ENCODE results near the gene FAT1. TPM values are rescaled to one million over a fixed set of nuclear protein-coding genes. Genes with fewer than 3 reads are reported as not detected.
"Not testable (repeated sequence)": the region's sequence is repeated elsewhere in the genome, so short reads cannot be mapped to it uniquely, and the experiment has no call there.

Gene FAT1
- total RNA-seq, 1 experiment from 2014 or later: 172 TPM

- TF ChIP-seq, protein P1, sequence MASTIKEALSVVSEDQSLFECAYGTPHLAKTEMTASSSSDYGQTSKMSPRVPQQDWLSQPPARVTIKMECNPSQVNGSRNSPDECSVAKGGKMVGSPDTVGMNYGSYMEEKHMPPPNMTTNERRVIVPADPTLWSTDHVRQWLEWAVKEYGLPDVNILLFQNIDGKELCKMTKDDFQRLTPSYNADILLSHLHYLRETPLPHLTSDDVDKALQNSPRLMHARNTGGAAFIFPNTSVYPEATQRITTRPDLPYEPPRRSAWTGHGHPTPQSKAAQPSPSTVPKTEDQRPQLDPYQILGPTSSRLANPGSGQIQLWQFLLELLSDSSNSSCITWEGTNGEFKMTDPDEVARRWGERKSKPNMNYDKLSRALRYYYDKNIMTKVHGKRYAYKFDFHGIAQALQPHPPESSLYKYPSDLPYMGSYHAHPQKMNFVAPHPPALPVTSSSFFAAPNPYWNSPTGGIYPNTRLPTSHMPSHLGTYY (CRISPR knock-in tag; IDR thresholded peaks at IDR 0.05): no peak
- TF ChIP-seq KAT7 (CRISPR knock-in tag; IDR thresholded peaks at IDR 0.05; ENCODE audit: borderline replicate concordance): no peak
- TF ChIP-seq FOXK1 (CRISPR knock-in tag; IDR thresholded peaks at IDR 0.05): no peak
- TF ChIP-seq NR2C2 (CRISPR knock-in tag; IDR thresholded peaks at IDR 0.05): no peak
- TF ChIP-seq OVOL2 (CRISPR knock-in tag; IDR thresholded peaks at IDR 0.05; ENCODE audit: borderline replicate concordance): no peak
These were observed 34.2 kb upstream of the FAT1 start (continued) for GRCh38 chr4:186757696-186758355.

DNA sequence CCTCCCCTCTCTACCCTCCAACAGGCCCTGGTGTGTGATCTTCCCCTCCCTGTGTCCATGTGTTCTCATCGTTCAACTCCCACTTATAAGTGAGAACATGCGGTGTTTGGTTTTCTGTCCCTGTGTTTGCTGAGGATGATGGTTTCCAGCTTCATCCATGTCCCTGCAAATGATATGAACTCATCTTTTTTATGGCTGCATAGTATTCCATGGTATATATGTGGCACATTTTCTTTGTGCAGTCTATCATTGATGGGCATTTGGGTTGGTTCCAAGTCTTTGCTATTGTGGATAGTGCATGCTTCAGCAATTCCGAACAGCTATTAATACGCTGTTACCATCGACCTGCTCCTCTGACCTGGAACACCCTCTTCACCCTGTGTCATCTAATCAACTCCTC, 32.9 kb upstream of the FAT1 start:
- DNase-seq (ENCODE audit: low spot score); ATAC-seq; H3K4me3 Mint-ChIP-seq; POLR2A ChIA-PET; H3K27ac Mint-ChIP-seq; CTCF ChIA-PET; H3K27me3 Mint-ChIP-seq (ENCODE audit: low read depth); H3K9me3 Mint-ChIP-seq; H3K4me1 Mint-ChIP-seq; H3K36me3 Mint-ChIP-seq: not testable (repeated sequence)

DNA sequence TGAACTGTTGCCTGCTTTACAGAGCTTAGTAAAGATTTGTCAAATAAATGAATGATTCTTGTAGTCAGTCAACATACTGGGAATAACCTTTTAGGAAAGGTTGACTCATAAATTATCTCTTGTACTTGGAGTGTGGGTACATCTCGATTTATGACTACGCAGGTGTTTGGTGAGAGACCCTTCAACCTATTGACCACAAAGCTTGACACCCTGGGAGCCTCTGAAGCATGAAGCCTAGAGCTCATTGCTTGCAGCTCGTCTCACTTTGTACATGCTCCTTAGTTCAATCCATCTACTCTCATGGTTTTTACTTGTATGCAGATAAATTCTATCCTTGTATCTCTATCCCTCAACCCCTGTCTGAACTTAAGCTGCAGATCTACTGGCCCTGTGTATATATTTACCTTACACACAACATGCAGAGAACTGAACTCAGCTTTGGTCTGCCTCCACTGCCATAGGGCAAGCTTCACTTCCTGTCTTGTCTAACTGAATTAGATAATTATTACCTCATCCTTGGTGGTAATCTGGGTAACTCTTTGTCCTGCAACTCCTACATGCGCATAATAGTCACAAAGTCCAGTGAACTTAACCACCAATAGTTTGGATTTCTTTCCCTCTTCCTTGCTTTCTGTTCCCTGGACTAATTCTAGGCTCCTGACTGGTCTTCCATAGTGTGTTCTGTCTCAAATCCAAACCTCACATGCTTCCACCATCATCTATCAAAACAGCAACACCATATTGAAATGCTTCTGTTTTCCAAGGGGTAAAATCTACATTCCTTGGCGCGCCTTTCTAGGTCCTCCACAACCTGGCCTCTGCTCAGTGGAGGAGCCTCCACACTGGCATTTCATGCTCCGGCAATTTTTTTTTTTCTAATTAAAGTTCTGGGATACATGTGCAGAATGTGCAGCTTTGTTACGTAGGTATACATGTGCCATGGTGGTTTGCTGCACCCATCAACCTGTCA, 32.2 kb upstream of the FAT1 start:
- ChIA-PET CTCF (interaction anchor here (0.6 to 0.8 kb wide), 2 partner anchors 9 to 62 kb away, joined by 3 to 4 read pairs; no protein-coding TSS in a partner anchor), POLR2A (no interaction called here)
- DNase-seq (ENCODE audit: low spot score) (no peak), ATAC-seq (no peak)
- Mint-ChIP-seq H3K4me1 (peaks cover 7% of the 10 kb centered on the region), H3K36me3 (no peaks in the 10 kb centered on the region), H3K27ac (no peak overlapping the region), H3K4me3 (no peak overlapping the region), H3K9me3 (peaks cover 6% of the 10 kb centered on the region; the same call in 1 of the 2 replicates), H3K27me3 (ENCODE audit: low read depth) (no peaks in the 10 kb centered on the region)
- TF ChIP-seq GABPB1 (CRISPR knock-in tag; IDR thresholded peaks at IDR 0.05): peak; percentile 61; the same call in 1 of the 2 replicates
- TF ChIP-seq, protein P2, sequence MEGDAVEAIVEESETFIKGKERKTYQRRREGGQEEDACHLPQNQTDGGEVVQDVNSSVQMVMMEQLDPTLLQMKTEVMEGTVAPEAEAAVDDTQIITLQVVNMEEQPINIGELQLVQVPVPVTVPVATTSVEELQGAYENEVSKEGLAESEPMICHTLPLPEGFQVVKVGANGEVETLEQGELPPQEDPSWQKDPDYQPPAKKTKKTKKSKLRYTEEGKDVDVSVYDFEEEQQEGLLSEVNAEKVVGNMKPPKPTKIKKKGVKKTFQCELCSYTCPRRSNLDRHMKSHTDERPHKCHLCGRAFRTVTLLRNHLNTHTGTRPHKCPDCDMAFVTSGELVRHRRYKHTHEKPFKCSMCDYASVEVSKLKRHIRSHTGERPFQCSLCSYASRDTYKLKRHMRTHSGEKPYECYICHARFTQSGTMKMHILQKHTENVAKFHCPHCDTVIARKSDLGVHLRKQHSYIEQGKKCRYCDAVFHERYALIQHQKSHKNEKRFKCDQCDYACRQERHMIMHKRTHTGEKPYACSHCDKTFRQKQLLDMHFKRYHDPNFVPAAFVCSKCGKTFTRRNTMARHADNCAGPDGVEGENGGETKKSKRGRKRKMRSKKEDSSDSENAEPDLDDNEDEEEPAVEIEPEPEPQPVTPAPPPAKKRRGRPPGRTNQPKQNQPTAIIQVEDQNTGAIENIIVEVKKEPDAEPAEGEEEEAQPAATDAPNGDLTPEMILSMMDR (IDR thresholded peaks at IDR 0.05): no peak

DNA sequence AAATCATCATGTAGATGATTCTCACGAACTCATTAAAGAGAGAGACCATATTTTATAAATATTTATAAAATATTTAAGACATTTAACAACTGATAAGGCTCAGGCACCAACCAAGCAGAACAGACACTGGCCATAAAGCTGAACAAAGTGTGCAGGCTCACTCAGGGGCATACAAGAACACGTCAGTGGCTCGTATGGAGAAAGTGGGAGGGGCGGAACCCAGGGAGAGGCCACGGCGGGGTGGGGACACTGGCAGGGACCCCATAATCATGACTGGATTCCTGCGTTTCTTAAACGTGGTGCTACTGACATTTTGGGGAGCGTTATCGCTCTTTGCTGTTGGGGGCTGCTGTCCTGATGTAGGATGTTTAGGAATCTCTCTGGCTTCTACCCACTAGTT, 31.3 kb upstream of the FAT1 start:
- H3K4me1 Mint-ChIP-seq: 0 out of 2 replicates have a peak, but pooled peaks cover 3% of the 10 kb centered on the region
- DNase-seq (ENCODE audit: low spot score) (no peak), ATAC-seq (no peak)
- no peaks in the 10 kb centered on the region for H3K27me3 Mint-ChIP-seq (ENCODE audit: low read depth)
- H3K36me3 Mint-ChIP-seq: no peaks in the 10 kb centered on the region
- peaks cover 6% of the 10 kb centered on the region; the same call in 1 of the 2 replicates for H3K9me3 Mint-ChIP-seq
- H3K4me3 Mint-ChIP-seq: no peak overlapping the region
- CTCF ChIA-PET: interaction anchor here (0.6 kb wide), 1 partner anchor 63 kb away, joined by 4 read pairs; no protein-coding TSS in a partner anchor
- POLR2A ChIA-PET: no interaction called here
- no peak overlapping the region for H3K27ac Mint-ChIP-seq
- TF ChIP-seq ZNF219 (CRISPR knock-in tag; IDR thresholded peaks at IDR 0.05; ENCODE audit: borderline replicate concordance) (no peak), ZNF121 (CRISPR knock-in tag; IDR thresholded peaks at IDR 0.05) (no peak), EMX1 (CRISPR knock-in tag; IDR thresholded peaks at IDR 0.05) (no peak), JAZF1 (CRISPR knock-in tag; IDR thresholded peaks at IDR 0.05) (no peak), PREB (CRISPR knock-in tag; IDR thresholded peaks at IDR 0.05; ENCODE audit: borderline replicate concordance) (no peak)
- TF ChIP-seq, protein P3, sequence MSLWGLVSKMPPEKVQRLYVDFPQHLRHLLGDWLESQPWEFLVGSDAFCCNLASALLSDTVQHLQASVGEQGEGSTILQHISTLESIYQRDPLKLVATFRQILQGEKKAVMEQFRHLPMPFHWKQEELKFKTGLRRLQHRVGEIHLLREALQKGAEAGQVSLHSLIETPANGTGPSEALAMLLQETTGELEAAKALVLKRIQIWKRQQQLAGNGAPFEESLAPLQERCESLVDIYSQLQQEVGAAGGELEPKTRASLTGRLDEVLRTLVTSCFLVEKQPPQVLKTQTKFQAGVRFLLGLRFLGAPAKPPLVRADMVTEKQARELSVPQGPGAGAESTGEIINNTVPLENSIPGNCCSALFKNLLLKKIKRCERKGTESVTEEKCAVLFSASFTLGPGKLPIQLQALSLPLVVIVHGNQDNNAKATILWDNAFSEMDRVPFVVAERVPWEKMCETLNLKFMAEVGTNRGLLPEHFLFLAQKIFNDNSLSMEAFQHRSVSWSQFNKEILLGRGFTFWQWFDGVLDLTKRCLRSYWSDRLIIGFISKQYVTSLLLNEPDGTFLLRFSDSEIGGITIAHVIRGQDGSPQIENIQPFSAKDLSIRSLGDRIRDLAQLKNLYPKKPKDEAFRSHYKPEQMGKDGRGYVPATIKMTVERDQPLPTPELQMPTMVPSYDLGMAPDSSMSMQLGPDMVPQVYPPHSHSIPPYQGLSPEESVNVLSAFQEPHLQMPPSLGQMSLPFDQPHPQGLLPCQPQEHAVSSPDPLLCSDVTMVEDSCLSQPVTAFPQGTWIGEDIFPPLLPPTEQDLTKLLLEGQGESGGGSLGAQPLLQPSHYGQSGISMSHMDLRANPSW (CRISPR knock-in tag; conservative IDR thresholded peaks at IDR 0.05; ENCODE audit: low read depth): no peak
- TF ChIP-seq, protein P4, sequence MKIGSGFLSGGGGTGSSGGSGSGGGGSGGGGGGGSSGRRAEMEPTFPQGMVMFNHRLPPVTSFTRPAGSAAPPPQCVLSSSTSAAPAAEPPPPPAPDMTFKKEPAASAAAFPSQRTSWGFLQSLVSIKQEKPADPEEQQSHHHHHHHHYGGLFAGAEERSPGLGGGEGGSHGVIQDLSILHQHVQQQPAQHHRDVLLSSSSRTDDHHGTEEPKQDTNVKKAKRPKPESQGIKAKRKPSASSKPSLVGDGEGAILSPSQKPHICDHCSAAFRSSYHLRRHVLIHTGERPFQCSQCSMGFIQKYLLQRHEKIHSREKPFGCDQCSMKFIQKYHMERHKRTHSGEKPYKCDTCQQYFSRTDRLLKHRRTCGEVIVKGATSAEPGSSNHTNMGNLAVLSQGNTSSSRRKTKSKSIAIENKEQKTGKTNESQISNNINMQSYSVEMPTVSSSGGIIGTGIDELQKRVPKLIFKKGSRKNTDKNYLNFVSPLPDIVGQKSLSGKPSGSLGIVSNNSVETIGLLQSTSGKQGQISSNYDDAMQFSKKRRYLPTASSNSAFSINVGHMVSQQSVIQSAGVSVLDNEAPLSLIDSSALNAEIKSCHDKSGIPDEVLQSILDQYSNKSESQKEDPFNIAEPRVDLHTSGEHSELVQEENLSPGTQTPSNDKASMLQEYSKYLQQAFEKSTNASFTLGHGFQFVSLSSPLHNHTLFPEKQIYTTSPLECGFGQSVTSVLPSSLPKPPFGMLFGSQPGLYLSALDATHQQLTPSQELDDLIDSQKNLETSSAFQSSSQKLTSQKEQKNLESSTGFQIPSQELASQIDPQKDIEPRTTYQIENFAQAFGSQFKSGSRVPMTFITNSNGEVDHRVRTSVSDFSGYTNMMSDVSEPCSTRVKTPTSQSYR (CRISPR knock-in tag; IDR thresholded peaks at IDR 0.05): no peak
- TF ChIP-seq, protein P5, sequence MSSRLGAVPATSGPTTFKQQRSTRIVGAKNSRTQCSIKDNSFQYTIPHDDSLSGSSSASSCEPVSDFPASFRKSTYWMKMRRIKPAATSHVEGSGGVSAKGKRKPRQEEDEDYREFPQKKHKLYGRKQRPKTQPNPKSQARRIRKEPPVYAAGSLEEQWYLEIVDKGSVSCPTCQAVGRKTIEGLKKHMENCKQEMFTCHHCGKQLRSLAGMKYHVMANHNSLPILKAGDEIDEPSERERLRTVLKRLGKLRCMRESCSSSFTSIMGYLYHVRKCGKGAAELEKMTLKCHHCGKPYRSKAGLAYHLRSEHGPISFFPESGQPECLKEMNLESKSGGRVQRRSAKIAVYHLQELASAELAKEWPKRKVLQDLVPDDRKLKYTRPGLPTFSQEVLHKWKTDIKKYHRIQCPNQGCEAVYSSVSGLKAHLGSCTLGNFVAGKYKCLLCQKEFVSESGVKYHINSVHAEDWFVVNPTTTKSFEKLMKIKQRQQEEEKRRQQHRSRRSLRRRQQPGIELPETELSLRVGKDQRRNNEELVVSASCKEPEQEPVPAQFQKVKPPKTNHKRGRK (CRISPR knock-in tag; IDR thresholded peaks at IDR 0.05; ENCODE audit: borderline replicate concordance): no peak

All from WTC11 (cell line).